Measurements from ENCODE around the gene LPO.

DNA sequence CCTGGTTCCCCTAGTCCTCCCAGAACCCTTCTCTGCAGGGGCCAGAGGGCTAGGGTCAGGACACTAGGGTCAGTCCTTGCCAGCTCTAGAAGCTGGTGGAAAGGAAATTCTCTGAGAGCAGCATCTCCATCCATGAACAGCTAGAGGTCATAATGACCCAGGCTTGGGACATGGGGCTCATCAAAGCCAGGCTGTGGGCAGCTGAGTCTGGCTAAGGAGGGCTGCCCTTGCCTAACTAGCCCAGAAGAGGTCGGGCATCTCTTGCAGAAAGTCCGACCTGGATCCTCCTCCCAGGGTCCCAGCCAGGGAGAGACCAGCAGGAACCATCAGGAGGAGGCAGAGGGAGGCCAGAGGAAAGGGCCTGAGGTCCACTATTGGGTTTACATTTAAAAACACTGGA is 38.0 kb downstream of the LPO start:
- TF ChIP-seq, protein P1, sequence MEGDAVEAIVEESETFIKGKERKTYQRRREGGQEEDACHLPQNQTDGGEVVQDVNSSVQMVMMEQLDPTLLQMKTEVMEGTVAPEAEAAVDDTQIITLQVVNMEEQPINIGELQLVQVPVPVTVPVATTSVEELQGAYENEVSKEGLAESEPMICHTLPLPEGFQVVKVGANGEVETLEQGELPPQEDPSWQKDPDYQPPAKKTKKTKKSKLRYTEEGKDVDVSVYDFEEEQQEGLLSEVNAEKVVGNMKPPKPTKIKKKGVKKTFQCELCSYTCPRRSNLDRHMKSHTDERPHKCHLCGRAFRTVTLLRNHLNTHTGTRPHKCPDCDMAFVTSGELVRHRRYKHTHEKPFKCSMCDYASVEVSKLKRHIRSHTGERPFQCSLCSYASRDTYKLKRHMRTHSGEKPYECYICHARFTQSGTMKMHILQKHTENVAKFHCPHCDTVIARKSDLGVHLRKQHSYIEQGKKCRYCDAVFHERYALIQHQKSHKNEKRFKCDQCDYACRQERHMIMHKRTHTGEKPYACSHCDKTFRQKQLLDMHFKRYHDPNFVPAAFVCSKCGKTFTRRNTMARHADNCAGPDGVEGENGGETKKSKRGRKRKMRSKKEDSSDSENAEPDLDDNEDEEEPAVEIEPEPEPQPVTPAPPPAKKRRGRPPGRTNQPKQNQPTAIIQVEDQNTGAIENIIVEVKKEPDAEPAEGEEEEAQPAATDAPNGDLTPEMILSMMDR (IDR thresholded peaks at IDR 0.05; ENCODE audit: poor library complexity, severe bottlenecking): no peak
- no peak for TF ChIP-seq EZH2 (IDR thresholded peaks at IDR 0.05; ENCODE audit: borderline replicate concordance, insufficient read depth, low read length, poor library complexity, severe bottlenecking)
- TF ChIP-seq, protein P2, sequence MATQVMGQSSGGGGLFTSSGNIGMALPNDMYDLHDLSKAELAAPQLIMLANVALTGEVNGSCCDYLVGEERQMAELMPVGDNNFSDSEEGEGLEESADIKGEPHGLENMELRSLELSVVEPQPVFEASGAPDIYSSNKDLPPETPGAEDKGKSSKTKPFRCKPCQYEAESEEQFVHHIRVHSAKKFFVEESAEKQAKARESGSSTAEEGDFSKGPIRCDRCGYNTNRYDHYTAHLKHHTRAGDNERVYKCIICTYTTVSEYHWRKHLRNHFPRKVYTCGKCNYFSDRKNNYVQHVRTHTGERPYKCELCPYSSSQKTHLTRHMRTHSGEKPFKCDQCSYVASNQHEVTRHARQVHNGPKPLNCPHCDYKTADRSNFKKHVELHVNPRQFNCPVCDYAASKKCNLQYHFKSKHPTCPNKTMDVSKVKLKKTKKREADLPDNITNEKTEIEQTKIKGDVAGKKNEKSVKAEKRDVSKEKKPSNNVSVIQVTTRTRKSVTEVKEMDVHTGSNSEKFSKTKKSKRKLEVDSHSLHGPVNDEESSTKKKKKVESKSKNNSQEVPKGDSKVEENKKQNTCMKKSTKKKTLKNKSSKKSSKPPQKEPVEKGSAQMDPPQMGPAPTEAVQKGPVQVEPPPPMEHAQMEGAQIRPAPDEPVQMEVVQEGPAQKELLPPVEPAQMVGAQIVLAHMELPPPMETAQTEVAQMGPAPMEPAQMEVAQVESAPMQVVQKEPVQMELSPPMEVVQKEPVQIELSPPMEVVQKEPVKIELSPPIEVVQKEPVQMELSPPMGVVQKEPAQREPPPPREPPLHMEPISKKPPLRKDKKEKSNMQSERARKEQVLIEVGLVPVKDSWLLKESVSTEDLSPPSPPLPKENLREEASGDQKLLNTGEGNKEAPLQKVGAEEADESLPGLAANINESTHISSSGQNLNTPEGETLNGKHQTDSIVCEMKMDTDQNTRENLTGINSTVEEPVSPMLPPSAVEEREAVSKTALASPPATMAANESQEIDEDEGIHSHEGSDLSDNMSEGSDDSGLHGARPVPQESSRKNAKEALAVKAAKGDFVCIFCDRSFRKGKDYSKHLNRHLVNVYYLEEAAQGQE (IDR thresholded peaks at IDR 0.05; ENCODE audit: borderline replicate concordance): no peak
- TF ChIP-seq POLR2AphosphoS5 (IDR thresholded peaks at IDR 0.05): no peak
- no peak for TF ChIP-seq TAF1 (IDR thresholded peaks at IDR 0.05; ENCODE audit: low read depth)
- TF ChIP-seq EP300 (conservative IDR thresholded peaks at IDR 0.05; ENCODE audit: poor library complexity, severe bottlenecking): no peak
- TF ChIP-seq SMC3 (conservative IDR thresholded peaks at IDR 0.05; ENCODE audit: poor library complexity): no peak
- TF ChIP-seq RAD21 (conservative IDR thresholded peaks at IDR 0.05): no peak
- TF ChIP-seq MXI1 (conservative IDR thresholded peaks at IDR 0.05; ENCODE audit: poor library complexity, severe bottlenecking): no peak
